ENCODE results near the gene ENPEP. TPM values are rescaled to one million over a fixed set of nuclear protein-coding genes. Genes with fewer than 3 reads are reported as not detected.
"Not testable (repeated sequence)": the region's sequence is repeated elsewhere in the genome, so short reads cannot be mapped to it uniquely, and the experiment has no call there.

Gene ENPEP
- 0.28 TPM for polyA plus RNA-seq (2013, experiment 1 of 2)
- polyA plus RNA-seq (2013, experiment 2 of 2) = 0.22 TPM

- Histone ChIP-seq H3K18ac (ENCODE audit: low read depth in 1 of 2, low read length in 2 of 2) (peak within 1 kb of the TSS in 1 of 2 experiments; percentile 43), H3K4ac (ENCODE audit: low read depth in 1 of 2, low read length in 2 of 2) (no peak within 1 kb of the TSS), H3K4me2 (ENCODE audit: low read length, poor library complexity, severe bottlenecking) (peak within 1 kb of the TSS; percentile 39), H3K14ac (ENCODE audit: low read length in 2 of 2) (no peak within 1 kb of the TSS), H3K9me3 (ENCODE audit: control insufficient read depth, low read length) (no peaks in the 10 kb centered on the region), H3K27me3 (ENCODE audit: control insufficient read depth in 1 of 2, insufficient read depth in 1 of 2, low read length in 2 of 2) (peaks cover 0 to 3% of the 10 kb centered on the region in 2 experiments), H2BK15ac (ENCODE audit: low read depth, poor library complexity, severe bottlenecking) (no peak within 1 kb of the TSS), H2BK5ac (ENCODE audit: low read depth, low read length, poor library complexity, severe bottlenecking) (no peak within 1 kb of the TSS), H3K79me1 (replicated peaks; ENCODE audit: low read length, poor library complexity, severe bottlenecking) (no peaks in the 10 kb centered on the region), H2AK5ac (ENCODE audit: low read length, severe bottlenecking) (peak within 1 kb of the TSS; percentile 35), H3K36me3 (ENCODE audit: control insufficient read depth in 1 of 2, insufficient read depth in 2 of 2, low read depth in 1 of 2, low read length in 2 of 2) (no peaks in the 10 kb centered on the region), H4K8ac (ENCODE audit: low read length) (no peak within 1 kb of the TSS), H2BK120ac (ENCODE audit: low read depth, low read length) (no peak within 1 kb of the TSS), H3K4me3 (ENCODE audit: insufficient read depth in 1 of 2, low read depth in 1 of 2, low read length in 2 of 2) (peak within 1 kb of the TSS in 1 of 2 experiments; percentile 82), H2AFZ (ENCODE audit: low read depth, low read length) (no peak within 1 kb of the TSS), H3K4me1 (ENCODE audit: control insufficient read depth, insufficient read depth, low read depth, low read length) (peaks cover 13% of the 10 kb centered on the region), H4K91ac (ENCODE audit: low read length) (no peak within 1 kb of the TSS), H3K9ac (ENCODE audit: low read length) (peak within 1 kb of the TSS; percentile 72), H3K23ac (ENCODE audit: low read length in 2 of 2) (no peak within 1 kb of the TSS), H3K27ac (ENCODE audit: low read length, poor library complexity, severe bottlenecking) (no peak within 1 kb of the TSS), H2BK12ac (ENCODE audit: low read length in 2 of 2) (no peak within 1 kb of the TSS)
- WGBS = 93% methylated on average over 34 of the region's 39 CpGs
- no peak for DNase-seq
Observed at GRCh38 chr4:110475881-110476818, at the start of gene ENPEP. TSS of gene ENPEP (plus strand) at chr4:110476155. CDS start at chr4:110476415, 260 bp downstream.

GRCh38 chr4:110431805-110432204, 44.1 kb upstream of the ENPEP start:
- not testable (repeated sequence) for H3K4ac ChIP-seq (ENCODE audit: low read depth in 1 of 2, low read length in 2 of 2); H2AK5ac ChIP-seq (ENCODE audit: low read length, severe bottlenecking); H3K4me2 ChIP-seq (ENCODE audit: low read length, poor library complexity, severe bottlenecking); H3K4me1 ChIP-seq (ENCODE audit: control insufficient read depth, insufficient read depth, low read depth, low read length); H4K91ac ChIP-seq (ENCODE audit: low read length); H3K14ac ChIP-seq (ENCODE audit: low read length in 2 of 2); H3K79me1 ChIP-seq (replicated peaks; ENCODE audit: low read length, poor library complexity, severe bottlenecking); H2BK5ac ChIP-seq (ENCODE audit: low read depth, low read length, poor library complexity, severe bottlenecking); H3K36me3 ChIP-seq (ENCODE audit: control insufficient read depth in 1 of 2, insufficient read depth in 2 of 2, low read depth in 1 of 2, low read length in 2 of 2); H3K9me3 ChIP-seq (ENCODE audit: control insufficient read depth, low read length); H3K27ac ChIP-seq (ENCODE audit: low read length, poor library complexity, severe bottlenecking); H3K27me3 ChIP-seq (ENCODE audit: control insufficient read depth in 1 of 2, insufficient read depth in 1 of 2, low read length in 2 of 2); H2AFZ ChIP-seq (ENCODE audit: low read depth, low read length); H2BK12ac ChIP-seq (ENCODE audit: low read length in 2 of 2); H3K23ac ChIP-seq (ENCODE audit: low read length in 2 of 2); H3K18ac ChIP-seq (ENCODE audit: low read depth in 1 of 2, low read length in 2 of 2); H2BK120ac ChIP-seq (ENCODE audit: low read depth, low read length); DNase-seq; H3K9ac ChIP-seq (ENCODE audit: low read length); H3K4me3 ChIP-seq (ENCODE audit: insufficient read depth in 1 of 2, low read depth in 1 of 2, low read length in 2 of 2); H2BK15ac ChIP-seq (ENCODE audit: low read depth, poor library complexity, severe bottlenecking); H4K8ac ChIP-seq (ENCODE audit: low read length)
- 47% methylated on average over 2 of the region's 2 CpGs for WGBS

- DNase-seq; H3K14ac ChIP-seq (ENCODE audit: low read length in 2 of 2); H4K91ac ChIP-seq (ENCODE audit: low read length); H3K4me2 ChIP-seq (ENCODE audit: low read length, poor library complexity, severe bottlenecking); H3K23ac ChIP-seq (ENCODE audit: low read length in 2 of 2); H4K8ac ChIP-seq (ENCODE audit: low read length); H3K9ac ChIP-seq (ENCODE audit: low read length); H2BK12ac ChIP-seq (ENCODE audit: low read length in 2 of 2); H3K36me3 ChIP-seq (ENCODE audit: control insufficient read depth in 1 of 2, insufficient read depth in 2 of 2, low read depth in 1 of 2, low read length in 2 of 2); H2BK15ac ChIP-seq (ENCODE audit: low read depth, poor library complexity, severe bottlenecking); H3K4ac ChIP-seq (ENCODE audit: low read depth in 1 of 2, low read length in 2 of 2); H3K79me1 ChIP-seq (replicated peaks; ENCODE audit: low read length, poor library complexity, severe bottlenecking); H3K27me3 ChIP-seq (ENCODE audit: control insufficient read depth in 1 of 2, insufficient read depth in 1 of 2, low read length in 2 of 2); H2AFZ ChIP-seq (ENCODE audit: low read depth, low read length); H2BK120ac ChIP-seq (ENCODE audit: low read depth, low read length); H3K9me3 ChIP-seq (ENCODE audit: control insufficient read depth, low read length); H3K18ac ChIP-seq (ENCODE audit: low read depth in 1 of 2, low read length in 2 of 2); H2AK5ac ChIP-seq (ENCODE audit: low read length, severe bottlenecking); H3K4me1 ChIP-seq (ENCODE audit: control insufficient read depth, insufficient read depth, low read depth, low read length); H2BK5ac ChIP-seq (ENCODE audit: low read depth, low read length, poor library complexity, severe bottlenecking); H3K4me3 ChIP-seq (ENCODE audit: insufficient read depth in 1 of 2, low read depth in 1 of 2, low read length in 2 of 2); H3K27ac ChIP-seq (ENCODE audit: low read length, poor library complexity, severe bottlenecking): not testable (repeated sequence)
- 85% methylated on average over 3 of the region's 3 CpGs for WGBS
Observed at GRCh38 chr4:110437292-110437691, 38.7 kb upstream of the ENPEP start.

GRCh38 chr4:110439209-110439608, 36.7 kb upstream of the ENPEP start:
- not testable (repeated sequence) for H3K4me2 ChIP-seq (ENCODE audit: low read length, poor library complexity, severe bottlenecking); H2BK12ac ChIP-seq (ENCODE audit: low read length in 2 of 2); H2BK5ac ChIP-seq (ENCODE audit: low read depth, low read length, poor library complexity, severe bottlenecking); H3K36me3 ChIP-seq (ENCODE audit: control insufficient read depth in 1 of 2, insufficient read depth in 2 of 2, low read depth in 1 of 2, low read length in 2 of 2); DNase-seq; H3K14ac ChIP-seq (ENCODE audit: low read length in 2 of 2); H3K4me1 ChIP-seq (ENCODE audit: control insufficient read depth, insufficient read depth, low read depth, low read length); H3K27me3 ChIP-seq (ENCODE audit: control insufficient read depth in 1 of 2, insufficient read depth in 1 of 2, low read length in 2 of 2); H2BK120ac ChIP-seq (ENCODE audit: low read depth, low read length); H3K27ac ChIP-seq (ENCODE audit: low read length, poor library complexity, severe bottlenecking); H3K4ac ChIP-seq (ENCODE audit: low read depth in 1 of 2, low read length in 2 of 2); H4K8ac ChIP-seq (ENCODE audit: low read length); H3K4me3 ChIP-seq (ENCODE audit: insufficient read depth in 1 of 2, low read depth in 1 of 2, low read length in 2 of 2); H2BK15ac ChIP-seq (ENCODE audit: low read depth, poor library complexity, severe bottlenecking); H3K9ac ChIP-seq (ENCODE audit: low read length); H2AFZ ChIP-seq (ENCODE audit: low read depth, low read length); H3K9me3 ChIP-seq (ENCODE audit: control insufficient read depth, low read length); H4K91ac ChIP-seq (ENCODE audit: low read length); H3K79me1 ChIP-seq (replicated peaks; ENCODE audit: low read length, poor library complexity, severe bottlenecking); H2AK5ac ChIP-seq (ENCODE audit: low read length, severe bottlenecking); H3K23ac ChIP-seq (ENCODE audit: low read length in 2 of 2); H3K18ac ChIP-seq (ENCODE audit: low read depth in 1 of 2, low read length in 2 of 2)
- WGBS = 100% methylated on average over 1 of the region's 1 CpG

All from mesenchymal stem cell (in vitro differentiated cells and primary cell).